A549 (cell line): ENCODE data around the gene SRPK2. TPM values are rescaled to one million over a fixed set of nuclear protein-coding genes. Genes with fewer than 3 reads are reported as not detected.

Experiments used
- ATAC-seq, 2 experiments: fragments of 200-7000 bp in 1 of 2; fragments of >200 bp in 1 of 2; cut with Nextera tagmentation in 1 of 2; cut with Tn5 transposase in 1 of 2; 3 replicates each; pipeline versions ENCODE4 v1.8.0 to v1.9.1; 2018 to 2020; ENCODE audit warnings: mild to moderate bottlenecking in 1 of 2, moderate library complexity in 1 of 2
- CTCF ChIA-PET: fragments of 300-600 bp; sonication (Branson Sonifier 250); formaldehyde crosslinking; extraction: SDS; loops from one replicate; lab custom pipeline; 2021; ENCODE audit warnings: antibody characterized with exemption, inconsistent platforms; lab: Yijun Ruan, JAX
- POLR2A ChIA-PET: fragments of 350-600 bp; formaldehyde crosslinking; extraction: SDS; loops from one replicate; lab custom pipeline; 2021; ENCODE audit warnings: antibody characterized with exemption, inconsistent platforms; lab: Yijun Ruan, JAX
- DNase-seq, 2 experiments: peaks; one replicate each; pipeline versions ENCODE4 v3.0.0 to v3.0.0-alpha.2; 2011 to 2016; ENCODE audit warnings: low read depth in 1 of 2, low spot score in 1 of 2
- FAIRE-seq: peaks from 2 replicates; lab custom pipeline; 2011; peaks lifted over from hg19 to GRCh38; lab: Jason Lieb, UNC
- H3K27ac ChIP-seq, 2 experiments: fragments of >200 bp; sonication (Bioruptor Twin); formaldehyde crosslinking; 3 replicates each; pipeline ENCODE4 v1.5.1; 2016 to 2017
- H3K4me1 ChIP-seq: fragments of >200 bp; sonication (Bioruptor Twin); formaldehyde crosslinking; 3 replicates; pipeline ENCODE4 v1.6.1; 2016
- H3K4me2 ChIP-seq: fragments of >200 bp; sonication (Bioruptor Twin); formaldehyde crosslinking; 3 replicates; pipeline ENCODE4 v1.6.1; 2016
- H3K4me3 ChIP-seq: fragments of >200 bp; sonication (Bioruptor Twin); formaldehyde crosslinking; 3 replicates; pipeline ENCODE4 v1.5.1; 2016
- H3K9me3 ChIP-seq: fragments of >200 bp; sonication (Bioruptor Twin); formaldehyde crosslinking; 3 replicates; pipeline ENCODE4 v1.6.1; 2016
- BCL3 ChIP-seq: fragments of >200 bp; sonication (Bioruptor Twin); formaldehyde crosslinking; IDR thresholded peaks from 3 replicates; pipeline ENCODE4 v1.6.1; 2016
- CBX2 ChIP-seq: fragments of 200-600 bp; sonication (generic); IDR thresholded peaks from 2 replicates; pipeline ENCODE4 v1.6.1; 2016; ENCODE audit warnings: low read depth, mild to moderate bottlenecking, borderline replicate concordance
- CBX8 ChIP-seq: fragments of 200-600 bp; sonication (generic); IDR thresholded peaks from 2 replicates; pipeline ENCODE4 v1.6.1; 2016
- CEBPB ChIP-seq, 2 experiments: fragments of >200 bp in 1 of 2; sonication (Bioruptor Twin) in 1 of 2; formaldehyde crosslinking in 1 of 2; IDR thresholded peaks; 2 replicates each; pipeline ENCODE4 v1.6.1; 2012 to 2016
- CTCF ChIP-seq: fragments of >200 bp; sonication (Bioruptor Twin); formaldehyde crosslinking; IDR thresholded peaks from 3 replicates; pipeline ENCODE4 v1.5.1; 2016
- E2F6 ChIP-seq: IDR thresholded peaks from 2 replicates; pipeline ENCODE4 v1.6.1; 2012; ENCODE audit warnings: low read depth, borderline replicate concordance
- EHF ChIP-seq: fragments of 250-450 bp; sonication (Bioruptor Pico); IDR thresholded peaks from 2 replicates; pipeline ENCODE4 v1.5.0; 2020; ENCODE audit warnings: mild to moderate bottlenecking
- FOSL2 ChIP-seq, 2 experiments: fragments of 450-650 bp in 1 of 2; fragments of >200 bp in 1 of 2; sonication (Bioruptor Twin) in 1 of 2; formaldehyde crosslinking; IDR thresholded peaks; 2 replicates each; pipeline versions ENCODE4 v1.5.0 to v1.6.1; 2016 to 2020; ENCODE audit warnings: mild to moderate bottlenecking in 1 of 2, moderate library complexity in 1 of 2
- FOXS1 ChIP-seq: fragments of 250-450 bp; sonication (Bioruptor Pico); IDR thresholded peaks from 2 replicates; pipeline ENCODE4 v1.5.0; 2020; ENCODE audit warnings: mild to moderate bottlenecking, moderate library complexity
- HES2 ChIP-seq: fragments of >200 bp; sonication (Bioruptor Twin); formaldehyde crosslinking; IDR thresholded peaks from 2 replicates; pipeline ENCODE4 v1.6.1; 2016
- HEYL ChIP-seq: fragments of 250-450 bp; sonication (Bioruptor Pico); IDR thresholded peaks from 2 replicates; pipeline ENCODE4 v1.8.0; 2021; ENCODE audit warnings: mild to moderate bottlenecking, moderate library complexity
- HMGXB4 ChIP-seq: fragments of 250-450 bp; sonication (Bioruptor Pico); IDR thresholded peaks from 2 replicates; pipeline ENCODE4 v1.5.0; 2021; ENCODE audit warnings: mild to moderate bottlenecking, moderate library complexity, borderline replicate concordance
- HOXB5 ChIP-seq: fragments of 250-450 bp; sonication (Bioruptor Pico); IDR thresholded peaks from 2 replicates; pipeline ENCODE4 v1.5.0; 2020; ENCODE audit warnings: mild to moderate bottlenecking, moderate library complexity
- KDM1A ChIP-seq: fragments of 200-600 bp; sonication (generic); IDR thresholded peaks from 2 replicates; pipeline ENCODE4 v1.6.1; 2016; ENCODE audit warnings: low read depth, mild to moderate bottlenecking
- MAZ ChIP-seq: fragments of 150-350 bp; IDR thresholded peaks from 2 replicates; pipeline ENCODE4 v1.6.1; 2014; ENCODE audit warnings: antibody characterized with exemption, low read depth, low read length, borderline replicate concordance
- POLR2AphosphoS2 ChIP-seq: conservative IDR thresholded peaks from 2 replicates; pipeline ENCODE4 v1.6.1; 2012; ENCODE audit warnings: low read length, improper control_type of control experiment, inconsistent platforms
- RNF2 ChIP-seq: fragments of 200-600 bp; sonication (generic); IDR thresholded peaks from 2 replicates; pipeline ENCODE4 v1.6.1; 2016; ENCODE audit warnings: low read depth, mild to moderate bottlenecking, antibody characterized with exemption, moderate library complexity, borderline replicate concordance
- WGBS: methylation state at CpG from one replicate; pipeline ENCODE4 v1.1.6; 2017; ENCODE audit errors: missing lambda C conversion rate; 5-methylcytosine and 5-hydroxymethylcytosine counted together
- polyA plus RNA-seq, 4 experiments: library from polyadenylated mRNA; depleted of rRNA in 3 of 4; stranded (reverse); fragments of >200 nt; fragmentation: RNase III in 1 of 4; extraction: RNeasy Plus Mini Kit Qiagen cat#74134 plus additional on column Dnase treatment in 1 of 4; gene quantifications; 2 replicates in 3 of 4; 3 replicates in 1 of 4; pipeline ENCODE4 v1.2.3, GENCODE V29; 2011 to 2017

Gene SRPK2
- polyA plus RNA-seq, 2 of the 4 experiments (the other 2 are of a cell fraction) = 23.0 to 30.9 TPM

- H3K4me2 ChIP-seq = no peak overlapping the region
- ChIA-PET POLR2A (no interaction called here), CTCF (interaction anchor here (1.3 kb wide), 1 partner anchor 14 kb away, joined by 5 read pairs; no protein-coding TSS in a partner anchor)
- H3K4me3 ChIP-seq = no peak overlapping the region
- no peak for ATAC-seq
- no peaks in the 10 kb centered on the region for H3K9me3 ChIP-seq
- H3K4me1 ChIP-seq = no peaks in the 10 kb centered on the region
- 98% methylated on average over 2 of the region's 2 CpGs for WGBS
- TF ChIP-seq FOSL2 (IDR thresholded peaks at IDR 0.05) = no peak
- no peak for TF ChIP-seq FOSL2 (CRISPR knock-in tag; IDR thresholded peaks at IDR 0.05)
- no peak for TF ChIP-seq HEYL
- TF ChIP-seq EHF (CRISPR knock-in tag) = no peak
- no peak for TF ChIP-seq KDM1A
- TF ChIP-seq HMGXB4 (CRISPR knock-in tag) = no peak
- TF ChIP-seq E2F6 = no peak
- no peak for TF ChIP-seq CBX2
- no peak for TF ChIP-seq MAZ
- no peak for TF ChIP-seq FOXS1
- H3K27ac ChIP-seq = no peak overlapping the region
- no peak for FAIRE-seq
- no peak for DNase-seq
Measured at GRCh38 chr7:105156731-105157130, 232.0 kb downstream of the SRPK2 start.

GRCh38 chr7:105154084-105154483 is 234.6 kb downstream of the SRPK2 start:
- no peak for ATAC-seq
- no peak overlapping the region for H3K4me3 ChIP-seq
- TF ChIP-seq CEBPB (IDR thresholded peaks at IDR 0.05) (no peak), CBX8 (no peak), HOXB5 (CRISPR knock-in tag) (no peak), CTCF (no peak), HMGXB4 (CRISPR knock-in tag) (no peak), POLR2AphosphoS2 (no peak), HEYL (no peak), HES2 (no peak), BCL3 (no peak), RNF2 (no peak)
- TF ChIP-seq, all 56 proteins: peak for 0
- H3K4me2 ChIP-seq = no peak overlapping the region
- POLR2A ChIA-PET = no interaction called here
- no peak overlapping the region for H3K27ac ChIP-seq
- 75% methylated on average over 2 of the region's 2 CpGs for WGBS
- 0 out of 3 replicates have a peak, but pooled peaks cover 4% of the 10 kb centered on the region for H3K4me1 ChIP-seq
- FAIRE-seq = no peak
- DNase-seq = no peak
- no peaks in the 10 kb centered on the region for H3K9me3 ChIP-seq
- CTCF ChIA-PET = interaction anchor here (1.0 to 1.4 kb wide), 3 partner anchors 9 to 32 kb away, joined by 3 to 8 read pairs (median 5); no protein-coding TSS in a partner anchor
